C4-2B (cell line): ENCODE results near the gene SPG7.

Source experiments
- ZFX ChIP-seq: fragments of 450-650 bp; IDR thresholded peaks from 2 replicates; pipeline ENCODE4 v1.6.1; 2017
- TF ChIP-seq, protein P1 (sequence below): fragments of 450-650 bp; conservative IDR thresholded peaks from 2 replicates; pipeline ENCODE4 v1.5.1; 2017; ENCODE audit warnings: mild to moderate bottlenecking

DNA sequence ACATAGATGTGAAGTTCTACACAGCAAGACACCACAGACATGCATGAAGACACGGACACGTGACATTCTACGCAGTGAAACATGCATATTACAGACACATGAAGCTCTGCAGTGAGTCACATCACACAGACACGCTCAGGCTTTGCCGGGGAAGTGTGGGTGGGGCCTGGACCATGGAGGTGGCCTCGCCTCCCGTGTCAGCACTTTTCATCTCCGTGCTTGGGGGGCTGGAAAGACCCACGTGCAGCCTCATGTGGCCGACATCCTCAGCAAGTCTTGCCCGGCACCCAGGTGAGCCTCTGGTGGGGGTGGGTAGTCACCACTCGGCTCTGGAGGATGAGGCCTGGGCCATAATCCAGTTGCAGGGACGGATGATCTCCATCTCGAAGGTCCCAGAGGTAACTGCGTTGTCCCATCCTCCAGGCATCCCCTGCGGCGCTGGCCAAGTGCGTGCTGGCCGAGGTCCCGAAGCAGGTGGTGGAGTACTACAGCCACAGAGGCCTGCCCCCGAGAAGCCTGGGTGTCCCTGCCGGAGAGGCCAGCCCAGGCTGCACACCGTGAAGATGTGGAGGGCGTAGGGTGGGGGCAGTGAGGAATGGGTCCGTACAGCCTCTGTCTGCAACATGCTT is 88.0 kb downstream of the SPG7 start:
- TF ChIP-seq, protein P1, sequence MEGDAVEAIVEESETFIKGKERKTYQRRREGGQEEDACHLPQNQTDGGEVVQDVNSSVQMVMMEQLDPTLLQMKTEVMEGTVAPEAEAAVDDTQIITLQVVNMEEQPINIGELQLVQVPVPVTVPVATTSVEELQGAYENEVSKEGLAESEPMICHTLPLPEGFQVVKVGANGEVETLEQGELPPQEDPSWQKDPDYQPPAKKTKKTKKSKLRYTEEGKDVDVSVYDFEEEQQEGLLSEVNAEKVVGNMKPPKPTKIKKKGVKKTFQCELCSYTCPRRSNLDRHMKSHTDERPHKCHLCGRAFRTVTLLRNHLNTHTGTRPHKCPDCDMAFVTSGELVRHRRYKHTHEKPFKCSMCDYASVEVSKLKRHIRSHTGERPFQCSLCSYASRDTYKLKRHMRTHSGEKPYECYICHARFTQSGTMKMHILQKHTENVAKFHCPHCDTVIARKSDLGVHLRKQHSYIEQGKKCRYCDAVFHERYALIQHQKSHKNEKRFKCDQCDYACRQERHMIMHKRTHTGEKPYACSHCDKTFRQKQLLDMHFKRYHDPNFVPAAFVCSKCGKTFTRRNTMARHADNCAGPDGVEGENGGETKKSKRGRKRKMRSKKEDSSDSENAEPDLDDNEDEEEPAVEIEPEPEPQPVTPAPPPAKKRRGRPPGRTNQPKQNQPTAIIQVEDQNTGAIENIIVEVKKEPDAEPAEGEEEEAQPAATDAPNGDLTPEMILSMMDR = no peak
- TF ChIP-seq ZFX = no peak
